Subcutaneous adipose tissue (tissue), 4 donors: ENCODE measurements around the gene SLC39A2. TPM values are rescaled to one million over a fixed set of nuclear protein-coding genes. Genes with fewer than 3 reads are reported as not detected.

Source experiments
- CTCF ChIP-seq: fragments of 450-650 bp; IDR thresholded peaks from one replicate; pipeline ENCODE4 v1.5.1; 2016; ENCODE audit warnings: low read depth, mild to moderate bottlenecking, control low read depth, antibody characterized with exemption, moderate library complexity
- total RNA-seq, 4 donors: library from RNA; depleted of rRNA; stranded (reverse); fragments of >200 nt; gene quantifications; one replicate each; pipeline ENCODE4 v1.1.0, GENCODE V29; 2016

SLC39A2 gene
- total RNA-seq, 4 donors from 2014 or later: not detected

- TF ChIP-seq CTCF: no peak
Measured at GRCh38 chr14:20973501-20973900, 25.6 kb upstream of the SLC39A2 start.

- TF ChIP-seq CTCF: no peak
Measured at GRCh38 chr14:20976291-20976690, 22.8 kb upstream of the SLC39A2 start.

GRCh38 chr14:20978687-20979086 lies 20.4 kb upstream of the SLC39A2 start:
- no peak for TF ChIP-seq CTCF

GRCh38 chr14:20980906-20981305 lies 18.2 kb upstream of the SLC39A2 start:
- no peak for TF ChIP-seq CTCF

- no peak for TF ChIP-seq CTCF
Measured at GRCh38 chr14:20982646-20983369, 16.3 kb upstream of the SLC39A2 start.

- no peak for TF ChIP-seq CTCF
Measured at GRCh38 chr14:20986811-20987210, 12.3 kb upstream of the SLC39A2 start.

GRCh38 chr14:20988717-20989470 lies 10.2 kb upstream of the SLC39A2 start:
- no peak for TF ChIP-seq CTCF
